ENCODE measurements around the gene SHMT1. TPM values are rescaled to one million over a fixed set of nuclear protein-coding genes. Genes with fewer than 3 reads are reported as not detected.
"Not testable (repeated sequence)": the region's sequence is repeated elsewhere in the genome, so short reads cannot be mapped to it uniquely, and the experiment has no call there.

Gene SHMT1
- total RNA-seq, 4 donors from 2014 or later: 16.3 to 30.3 (median 21.1) TPM

- WGBS, 2 donors (ENCODE audit: low coverage in 1 of 2): no CpG with 5 or more reads among the region's 15 CpGs
- Histone ChIP-seq H3K4me1 (peaks cover 0 to 7% (median 0%) of the 10 kb centered on the region in 3 donors), H3K27me3 (peaks cover 54% of the 10 kb centered on the region), H3K36me3 (no peaks in the 10 kb centered on the region), H3K27ac (no peak overlapping the region), H3K4me3 (no peak overlapping the region), H3K9me3 (no peaks in the 10 kb centered on the region)
- ATAC-seq: no peak
- TF ChIP-seq CTCF (IDR thresholded peaks at IDR 0.05) (no peak), EP300 (IDR thresholded peaks at IDR 0.05) (no peak), POLR2AphosphoS5 (IDR thresholded peaks at IDR 0.05) (no peak), POLR2A (IDR thresholded peaks at IDR 0.05) (no peak)
Observed at GRCh38 chr17:18380471-18381157, 17.3 kb upstream of the SHMT1 start.

- Histone ChIP-seq H3K4me1 (peaks cover 0 to 7% (median 0%) of the 10 kb centered on the region in 3 donors), H3K27ac (no peak overlapping the region), H3K27me3 (peaks cover 54% of the 10 kb centered on the region), H3K4me3 (no peak overlapping the region), H3K9me3 (no peaks in the 10 kb centered on the region), H3K36me3 (no peaks in the 10 kb centered on the region)
- ATAC-seq: no peak
- WGBS, 2 donors (ENCODE audit: low coverage in 1 of 2): 74% methylated on average over 2 of the region's 16 CpGs; no CpG with 5 or more reads in 1 of the 2 donors
- no peak for TF ChIP-seq POLR2A (IDR thresholded peaks at IDR 0.05)
- TF ChIP-seq CTCF (IDR thresholded peaks at IDR 0.05): no peak
- no peak for TF ChIP-seq POLR2AphosphoS5 (IDR thresholded peaks at IDR 0.05)
- no peak for TF ChIP-seq EP300 (IDR thresholded peaks at IDR 0.05)
Observed at GRCh38 chr17:18379246-18380146, 16.1 kb upstream of the SHMT1 start.

- not testable (repeated sequence) for H3K4me1 ChIP-seq, H3K27ac ChIP-seq, H3K4me3 ChIP-seq, H3K36me3 ChIP-seq, H3K9me3 ChIP-seq, ATAC-seq
- 83 to 94% methylated on average over 2 to 4 of the region's 5 CpGs for WGBS, 2 donors (ENCODE audit: low coverage in 1 of 2)
- peaks cover 47% of the 10 kb centered on the region for H3K27me3 ChIP-seq
Observed at GRCh38 chr17:18378614-18379013, 15.3 kb upstream of the SHMT1 start.

GRCh38 chr17:18378205-18378505 is 14.8 kb upstream of the SHMT1 start:
- TF ChIP-seq EP300 (IDR thresholded peaks at IDR 0.05): no peak
- H3K36me3 ChIP-seq: no peaks in the 10 kb centered on the region
- WGBS, 2 donors (ENCODE audit: low coverage in 1 of 2): no CpG with 5 or more reads among the region's 2 CpGs
- H3K9me3 ChIP-seq: no peaks in the 10 kb centered on the region
- H3K27ac ChIP-seq: no peak overlapping the region
- peaks cover 0 to 5% (median 0%) of the 10 kb centered on the region in 3 donors for H3K4me1 ChIP-seq
- H3K4me3 ChIP-seq: no peak overlapping the region
- H3K27me3 ChIP-seq: peaks cover 42% of the 10 kb centered on the region
- no peak for ATAC-seq

- H3K27ac ChIP-seq: no peak within 1 kb of the TSS
- ATAC-seq: peak; percentile 31
- H3K4me3 ChIP-seq: no peak within 1 kb of the TSS
- H3K36me3 ChIP-seq: no peaks in the 10 kb centered on the region
- TF ChIP-seq POLR2AphosphoS5 (IDR thresholded peaks at IDR 0.05) (no peak), POLR2A (IDR thresholded peaks at IDR 0.05) (no peak), CTCF (IDR thresholded peaks at IDR 0.05) (no peak), EP300 (IDR thresholded peaks at IDR 0.05) (no peak)
- WGBS, 2 donors (ENCODE audit: low coverage in 1 of 2): 60 to 100% methylated on average over 1 of the region's 20 CpGs
- H3K9me3 ChIP-seq: no peaks in the 10 kb centered on the region
- peaks cover 37% of the 10 kb centered on the region for H3K27me3 ChIP-seq
- H3K4me1 ChIP-seq: no peaks in the 10 kb centered on the region
Observed at GRCh38 chr17:18377437-18378204, 14.3 kb upstream of the SHMT1 start, which contains the start of gene EVPLL. EVPLL (plus strand) TSS chr17:18377778; CDS start chr17:18380938, 3,160 bp downstream.

Measured in gastroesophageal sphincter (tissue), 4 donors.